HG02798 (cell line): ENCODE results near the gene SELENOI.

Experiments
- ATAC-seq: cut with Tn5 transposase; IDR thresholded peaks from one replicate; pipeline ENCODE4 v1.9.1; 2021; ENCODE audit warnings: mild to moderate bottlenecking; ENCODE audit not compliant: unreplicated experiment, poor library complexity

Gene SELENOI

DNA sequence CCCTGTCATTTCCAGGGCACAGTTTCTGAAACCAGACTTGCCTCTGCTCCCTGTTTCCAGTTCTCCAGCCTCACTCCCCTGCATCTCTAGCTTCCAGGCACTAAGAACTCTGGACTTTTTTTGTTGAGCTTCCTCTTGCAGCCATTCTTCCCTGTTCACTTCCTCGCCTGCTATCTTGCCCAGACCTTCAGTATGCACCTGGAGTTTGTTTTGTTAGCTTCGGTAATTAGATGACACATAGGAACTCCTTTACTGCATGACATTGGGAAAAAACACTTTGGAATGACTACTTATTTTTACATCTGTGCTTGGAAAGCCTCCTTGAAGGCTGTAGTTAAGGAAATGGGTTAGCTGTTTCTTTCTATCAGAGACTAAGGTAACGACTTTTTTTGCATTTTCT lies 96.8 kb downstream of the SELENOI start:
- no peak for ATAC-seq

DNA sequence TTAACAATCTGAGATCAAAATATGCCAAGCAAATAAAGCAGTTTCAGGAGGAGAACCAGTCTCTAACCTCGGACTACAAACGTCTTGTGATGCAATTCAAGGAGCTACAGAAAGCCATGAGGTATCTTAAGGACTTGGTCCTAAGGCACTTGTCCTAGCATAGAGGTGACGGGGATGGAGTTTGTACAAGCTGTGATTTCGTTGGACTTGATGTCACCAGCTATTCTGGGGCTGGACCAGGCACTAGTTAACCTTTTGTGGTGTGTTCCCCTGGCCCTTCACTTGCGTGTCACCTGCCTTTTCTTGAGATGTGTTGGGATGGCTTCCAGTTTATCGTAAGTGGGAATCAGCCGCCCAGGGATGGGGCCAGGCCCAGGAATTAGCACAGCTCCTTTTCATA lies 98.3 kb downstream of the SELENOI start:
- ATAC-seq = no peak
